ENCODE measurements around the gene BLOC1S6.

Gene BLOC1S6, protein sequence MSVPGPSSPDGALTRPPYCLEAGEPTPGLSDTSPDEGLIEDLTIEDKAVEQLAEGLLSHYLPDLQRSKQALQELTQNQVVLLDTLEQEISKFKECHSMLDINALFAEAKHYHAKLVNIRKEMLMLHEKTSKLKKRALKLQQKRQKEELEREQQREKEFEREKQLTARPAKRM

DNA sequence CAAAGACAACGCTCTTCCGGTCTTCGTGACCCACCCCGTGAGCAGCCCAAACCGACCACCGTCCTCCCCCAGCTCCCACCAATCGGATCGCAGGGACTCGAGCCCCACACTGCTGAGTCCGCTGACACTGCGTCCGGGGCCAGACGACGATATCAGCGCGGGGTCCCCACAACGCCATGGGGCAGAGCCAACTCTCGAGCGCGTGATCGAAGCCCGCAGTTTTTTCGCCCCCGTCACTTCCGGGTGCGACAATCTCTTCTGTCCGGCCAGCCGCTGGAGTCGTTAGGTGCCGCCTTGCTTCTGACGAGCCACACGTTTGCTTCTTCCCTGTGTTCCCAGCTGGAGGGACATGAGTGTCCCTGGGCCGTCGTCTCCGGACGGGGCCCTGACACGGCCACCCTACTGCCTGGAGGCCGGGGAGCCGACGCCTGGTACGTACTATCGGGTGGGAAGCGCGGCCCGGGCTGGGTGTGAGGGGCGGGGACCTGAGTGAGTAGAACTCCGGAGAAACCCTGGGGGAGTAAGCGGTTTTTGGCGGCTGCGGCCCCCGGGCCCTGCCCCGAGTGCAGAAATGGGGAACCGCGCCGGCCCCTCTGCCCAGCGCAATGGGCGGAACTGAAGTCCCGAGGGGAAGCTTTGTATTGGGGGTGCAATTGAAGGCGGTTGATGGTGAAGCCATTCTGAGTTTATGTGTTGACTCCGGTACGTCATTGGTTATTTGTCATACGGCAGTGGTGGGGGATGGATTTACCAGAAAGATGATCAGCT, at the start of gene BLOC1S6:
Gene BLOC1S6 (plus strand): TSS at position 285 of the 768 bp plus-strand sequence. CDS start 65 bp downstream, at position 350.
- DNase-seq: peak; percentile 63

- DNase-seq: no peak
These were observed 47.5 kb upstream of the BLOC1S6 start for GRCh38 chr15:45539680-45540079.

DNA sequence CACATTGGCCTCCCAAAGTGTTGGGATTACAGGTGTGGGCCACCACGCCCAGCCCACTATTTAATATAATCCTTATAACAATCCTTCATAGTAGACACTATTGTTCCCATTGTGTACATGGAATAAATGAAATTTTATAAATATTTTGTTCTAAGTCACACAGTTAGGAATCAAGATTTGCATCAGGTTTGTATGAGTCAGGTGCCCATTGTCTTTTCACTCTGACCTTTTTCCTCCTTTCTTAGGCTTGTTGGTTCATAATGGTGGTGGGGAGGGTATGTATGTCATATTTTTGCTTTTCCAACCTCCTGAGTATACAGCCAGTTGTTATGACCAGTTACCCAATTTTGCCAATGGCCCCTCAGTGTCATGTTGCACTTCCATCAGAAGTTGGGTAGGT, 46.6 kb upstream of the BLOC1S6 start:
- no peak for DNase-seq

GRCh38 chr15:45543051-45543450, 44.1 kb upstream of the BLOC1S6 start:
- DNase-seq: no peak

- DNase-seq: no peak
These were observed 42.7 kb upstream of the BLOC1S6 start for GRCh38 chr15:45544266-45545023.

GRCh38 chr15:45546789-45547188, 40.4 kb upstream of the BLOC1S6 start:
- DNase-seq: no peak

DNA sequence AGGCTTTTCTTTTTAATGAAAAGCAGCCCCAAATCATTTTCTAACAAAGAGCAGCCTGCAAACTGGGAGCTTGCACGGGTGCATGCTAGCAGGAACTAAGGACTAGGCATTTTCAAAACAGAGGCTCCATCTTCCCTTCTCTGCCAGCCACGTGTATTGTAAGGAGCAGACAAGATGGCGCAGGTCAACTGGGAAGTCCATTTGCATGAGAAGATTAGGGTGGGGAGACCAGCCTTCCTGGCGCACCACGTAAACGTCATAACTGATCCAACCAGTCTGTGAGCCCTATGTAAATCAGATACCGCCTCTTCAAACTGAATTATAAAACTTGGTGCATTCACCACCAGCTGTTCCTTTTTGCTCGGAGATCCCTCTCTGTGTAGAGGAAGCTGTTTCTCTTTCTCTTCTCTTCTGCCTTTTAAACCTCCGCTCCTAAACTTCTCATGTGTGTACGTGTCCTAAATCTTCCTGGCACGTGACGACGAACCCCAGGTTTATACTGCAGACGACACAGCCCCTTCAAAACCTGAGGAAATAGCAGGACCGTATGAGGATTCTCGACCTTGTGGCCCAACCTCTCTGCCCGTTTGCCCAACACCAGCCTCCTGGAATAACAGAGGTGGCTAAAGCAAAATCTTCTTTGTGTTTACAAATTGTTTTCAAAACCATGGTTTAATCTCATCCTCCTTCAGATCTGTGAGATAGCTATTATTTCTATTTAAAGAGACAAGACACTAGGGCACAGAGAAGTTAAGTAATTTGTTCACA, 38.2 kb upstream of the BLOC1S6 start:
- no peak for DNase-seq

DNA sequence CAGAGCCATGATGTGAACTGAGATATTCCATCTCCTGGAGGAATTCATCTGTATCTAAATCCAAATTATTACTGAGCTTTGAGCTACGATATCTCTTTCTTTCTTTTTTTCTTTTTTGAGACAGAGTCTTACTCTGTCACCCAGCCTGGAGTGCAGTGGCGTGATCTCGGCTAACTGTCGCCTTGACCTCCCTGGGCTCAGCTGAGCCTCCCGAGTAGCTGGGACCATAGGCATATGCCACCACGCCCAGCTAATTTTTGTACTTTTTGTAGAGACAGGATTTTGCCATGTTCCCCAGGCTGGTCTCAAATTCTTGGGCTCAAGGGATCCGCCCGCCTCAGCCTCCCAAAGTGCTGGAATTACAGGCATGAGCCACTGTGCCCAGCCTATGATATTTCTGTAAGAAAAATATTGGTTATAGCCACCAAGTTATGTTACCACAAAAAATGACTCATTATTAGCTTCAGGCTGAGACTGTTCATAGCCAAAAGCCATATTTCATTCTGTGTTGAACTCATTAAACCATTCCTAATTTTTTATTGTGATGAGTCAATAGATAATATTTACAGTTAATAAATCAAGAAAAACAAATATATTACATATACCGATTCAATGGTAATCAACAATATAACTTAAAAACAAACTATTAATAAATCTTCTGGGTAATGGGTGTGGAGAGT, 37.5 kb upstream of the BLOC1S6 start:
- no peak for DNase-seq

GRCh38 chr15:45550436-45550835, 36.7 kb upstream of the BLOC1S6 start:
- no peak for DNase-seq

DNA sequence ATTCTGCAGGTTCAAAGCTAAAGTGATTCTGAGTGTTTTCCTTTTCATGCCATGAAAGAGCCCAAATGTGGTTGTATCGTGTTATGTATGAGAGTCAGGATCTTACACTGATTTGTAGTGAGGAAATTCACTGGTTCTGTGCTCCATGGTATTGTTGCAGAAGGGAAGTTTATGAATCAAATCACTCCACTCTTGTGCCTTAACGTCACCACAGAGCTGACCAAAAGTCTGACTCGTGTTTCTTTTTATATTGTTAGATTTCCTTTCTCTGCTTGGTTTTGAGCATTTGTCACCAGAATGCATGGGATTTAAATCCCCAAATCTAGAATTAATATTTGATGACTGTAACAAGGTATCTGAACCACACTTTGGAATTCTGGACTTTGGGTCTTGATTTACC, 35.5 kb upstream of the BLOC1S6 start:
- no peak for DNase-seq

DNA sequence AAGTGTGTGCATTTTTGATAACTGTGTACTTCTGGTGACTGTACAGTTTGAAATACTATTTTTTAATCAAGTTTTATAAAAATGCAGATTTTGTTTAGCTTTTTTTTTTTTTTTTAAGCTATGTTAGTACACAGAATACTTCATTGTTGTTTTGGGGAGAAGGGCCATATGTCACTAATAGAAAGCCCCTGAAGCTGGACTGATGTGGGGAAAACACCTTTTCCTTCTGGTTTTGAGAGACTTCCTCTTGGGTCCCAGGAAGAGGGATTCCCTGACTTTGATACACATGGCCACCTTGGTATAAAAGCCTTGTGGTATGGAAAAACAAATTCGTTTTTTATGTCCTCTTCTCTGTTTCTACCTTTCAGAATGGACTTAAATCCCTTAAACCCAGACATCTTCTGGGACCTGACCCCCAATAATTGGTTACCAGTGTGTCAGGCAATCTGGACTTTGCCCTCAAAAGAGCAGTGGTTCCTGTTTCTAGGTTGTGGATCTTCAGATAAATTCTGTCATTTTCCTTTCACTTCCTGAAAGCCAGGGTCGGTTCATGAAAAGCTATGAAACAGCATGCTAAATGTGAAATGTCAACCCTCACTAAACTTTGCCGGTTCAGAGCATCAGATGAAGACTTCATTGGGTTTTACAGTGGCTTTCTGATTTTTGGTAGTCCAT, 31.1 kb upstream of the BLOC1S6 start:
- DNase-seq: no peak

DNA sequence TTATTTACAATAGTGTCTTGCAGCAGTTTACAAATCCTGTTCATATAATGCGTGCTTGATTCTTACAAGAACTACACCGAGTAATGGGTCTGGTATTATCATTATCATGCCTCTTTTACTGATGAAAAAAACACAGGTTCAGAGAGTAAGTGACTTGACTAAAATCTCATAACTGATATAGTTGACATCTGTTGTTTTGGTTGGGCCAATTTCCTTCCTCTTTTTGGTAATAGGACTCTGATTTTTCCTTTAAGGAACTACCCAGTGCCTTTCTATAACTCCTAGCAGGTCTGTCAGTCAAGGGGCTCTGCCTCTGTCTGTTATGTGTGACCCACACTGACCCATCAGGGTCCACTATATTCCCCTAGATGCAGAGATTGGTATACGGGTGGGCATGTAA, 14.6 kb upstream of the BLOC1S6 start:
- no peak for DNase-seq

DNA sequence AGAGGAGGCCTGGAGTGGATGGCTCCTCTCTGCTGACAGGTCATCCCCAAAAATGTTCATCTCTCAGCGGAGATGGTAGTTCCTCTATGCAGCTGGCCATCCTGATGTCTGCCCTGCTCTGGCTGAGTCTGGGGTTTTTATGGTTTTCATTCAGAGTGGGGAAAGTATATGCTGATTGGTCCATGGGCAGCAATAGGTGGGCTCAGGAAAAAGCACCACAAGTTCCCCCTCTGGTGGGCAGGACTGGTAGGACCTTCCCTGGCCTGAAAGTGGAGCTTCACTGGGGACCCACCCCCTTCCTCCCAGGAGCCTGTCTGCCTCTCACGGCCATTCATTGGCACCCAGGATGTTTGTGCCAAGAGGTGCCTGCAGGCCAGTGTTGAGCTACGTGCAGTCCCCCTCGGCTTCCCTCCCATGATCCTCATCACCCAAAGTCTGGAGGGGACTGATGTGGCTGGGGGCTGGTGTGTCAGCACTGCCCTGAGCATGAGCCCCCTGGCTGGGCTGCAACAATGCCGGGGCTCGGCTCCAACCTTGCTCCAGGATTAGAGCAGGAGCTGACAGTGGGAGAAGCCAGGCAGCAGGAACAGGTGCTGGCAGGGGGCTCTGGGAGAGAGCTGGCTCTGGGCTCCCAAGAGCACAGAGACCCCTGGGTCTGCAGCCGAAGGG, 13.1 kb upstream of the BLOC1S6 start:
- DNase-seq: no peak

- no peak for DNase-seq
These were observed 5.3 kb upstream of the BLOC1S6 start for GRCh38 chr15:45581919-45582318.

DNA sequence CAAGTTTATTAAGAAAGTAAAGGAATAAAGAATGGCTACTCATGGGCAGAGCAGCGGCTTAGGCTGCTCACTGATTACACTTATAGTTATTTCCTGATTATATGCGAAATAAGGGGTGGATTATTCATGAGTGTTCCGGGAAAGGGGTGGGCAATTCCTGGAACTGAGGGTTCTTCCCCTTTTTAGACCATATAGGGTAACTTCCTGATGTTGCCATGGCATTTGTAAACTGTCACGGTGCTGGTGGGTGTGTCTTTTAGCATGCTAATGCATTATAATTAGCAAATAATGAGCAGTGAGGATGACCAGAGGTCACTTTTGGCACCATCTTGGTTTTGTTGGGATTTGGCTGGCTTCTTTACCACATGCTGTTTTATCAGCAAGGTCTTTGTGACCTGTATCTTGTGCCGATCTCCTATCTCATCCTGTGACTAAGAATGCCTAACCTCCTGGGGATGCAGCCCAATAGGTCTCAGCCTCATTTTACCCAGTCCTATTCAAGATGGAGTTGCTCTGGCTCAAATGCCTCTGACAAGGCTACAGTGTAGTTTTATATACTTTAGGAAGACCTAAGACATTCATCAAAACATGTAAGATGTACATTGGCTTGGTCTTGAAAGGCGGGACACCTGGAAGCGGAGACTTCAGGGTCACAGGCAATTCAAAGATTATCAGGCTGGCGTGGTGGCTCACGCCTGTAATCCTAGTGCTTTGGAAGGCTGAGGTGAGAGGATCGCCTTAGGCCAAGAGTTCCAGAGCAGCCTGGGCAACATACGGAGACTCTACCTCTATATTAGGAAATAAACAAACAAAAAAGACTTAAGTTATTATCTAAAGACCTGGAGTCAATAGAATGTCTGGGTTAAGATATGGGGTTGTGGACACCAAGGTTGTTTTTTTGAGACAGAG, 3.2 kb upstream of the BLOC1S6 start:
- no peak for DNase-seq

- no peak for DNase-seq
These were observed 1.9 kb upstream of the BLOC1S6 start for GRCh38 chr15:45585069-45585791.

DNA sequence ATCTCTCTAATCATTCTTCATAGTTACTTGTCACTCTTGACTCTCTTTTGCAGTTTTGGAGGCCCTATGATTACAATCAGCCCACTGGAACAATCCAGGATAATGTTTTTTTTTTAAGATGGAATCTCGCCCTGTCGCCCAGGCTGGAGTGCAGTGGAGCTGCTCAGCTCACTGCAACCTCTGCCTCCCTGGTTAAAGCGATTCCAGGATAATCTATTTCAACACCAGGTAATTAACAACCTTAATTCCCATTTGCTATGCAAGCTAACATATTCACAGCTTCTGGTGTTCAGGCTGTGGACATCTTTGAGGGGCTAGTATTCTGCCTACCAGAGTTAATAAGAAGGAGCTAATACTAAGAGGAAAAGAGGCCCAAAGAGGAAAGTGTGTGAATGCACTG, 1.1 kb upstream of the BLOC1S6 start:
- no peak for DNase-seq

DNA sequence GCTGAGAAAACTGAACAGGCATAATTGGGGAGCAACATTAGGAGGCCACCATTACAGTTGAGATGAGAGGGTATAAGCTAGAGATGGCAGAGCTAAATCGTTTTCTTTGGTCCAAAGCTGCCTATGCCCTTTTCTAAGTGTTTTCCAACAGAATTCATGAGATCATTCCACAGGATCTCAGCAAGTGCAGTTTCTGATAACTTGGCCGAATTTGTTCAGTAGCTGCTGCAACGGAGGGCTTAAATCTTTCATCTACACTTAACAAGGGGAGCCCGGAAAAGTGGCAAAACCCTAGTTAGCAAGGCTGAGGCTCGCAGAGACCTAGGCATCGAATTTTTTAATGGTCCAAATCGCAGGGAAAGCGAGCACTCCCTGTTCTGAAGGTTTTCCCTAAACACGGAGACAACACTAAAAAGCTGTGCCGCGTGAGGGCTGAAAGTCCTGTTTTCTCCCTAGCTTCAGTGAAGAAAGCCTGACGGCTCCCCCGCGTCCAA, 531 bp upstream of the BLOC1S6 start:
- DNase-seq: no peak

DNA sequence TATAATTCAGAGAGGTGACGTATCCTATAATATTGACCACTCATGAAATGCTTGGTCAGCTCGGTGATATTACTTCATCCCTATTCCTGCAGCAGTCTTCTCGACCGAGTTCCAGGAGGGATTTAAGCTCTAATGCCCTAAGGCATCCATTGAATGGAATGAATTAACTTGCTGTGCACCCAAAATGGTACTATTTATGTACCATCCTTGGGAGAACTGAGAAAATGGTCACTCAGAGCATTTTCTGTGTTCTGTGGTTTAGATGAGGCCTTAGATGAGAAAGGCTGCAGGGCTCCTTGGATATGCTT, 638 bp downstream of the BLOC1S6 start:
- DNase-seq: no peak

All from kidney glomerular epithelial cell (primary cell).